Left cardiac atrium (tissue), 4 donors: Measurements from ENCODE around the gene DSG1. TPM values are rescaled to one million over a fixed set of nuclear protein-coding genes. Genes with fewer than 3 reads are reported as not detected.
"Not testable (repeated sequence)": the region's sequence is repeated elsewhere in the genome, so short reads cannot be mapped to it uniquely, and the experiment has no call there.

Source experiments
- ATAC-seq, 2 donors: fragments of 200-7000 bp; cut with Tn5 transposase; one replicate each; pipeline ENCODE4 v1.9.1; 2020; ENCODE audit warnings: mild to moderate bottlenecking in 2 of 2, moderate library complexity in 2 of 2
- DNase-seq: peaks from one replicate; pipeline ENCODE4 v3.0.0-alpha.2; 2020
- intact Hi-C, 2 donors: fragments of 100-400 bp; cut with DNase I; formaldehyde crosslinking; loops; one replicate each; pipeline versions ENCODE4 v1.14.1 to v1.15.1; 2022 to 2023
- total RNA-seq, 2 donors: library from RNA; stranded (reverse); fragmentation: NEBNext Ultra II Directional; extraction: Animal tissue kit (Norgen Biotek cat#: 25700); gene quantifications; one replicate each; pipeline ENCODE4 v1.2.1, GENCODE V29; 2021
- donor health status: DM: no; HTN: yes; CAD: no.
- donor health status: DM: no; HTN: yes; CAD: no; lungs with severe emphysema.
- donor health status: DM: yes; HTN: yes; CAD: no.
- donor health status: Dilated cardiomyopathy.

The DSG1 gene
- total RNA-seq, 2 donors from 2014 or later: 2.0 to 3.6 TPM

GRCh38 chr18:31325051-31325450 lies 7.1 kb downstream of the DSG1 start:
- ATAC-seq: peak; percentile 76 to 95
- intact Hi-C loops: no loop called here
- DNase-seq: peak; percentile 27

- DNase-seq (no peak), ATAC-seq (no peak)
- intact Hi-C loops: no loop called here
Measured at GRCh38 chr18:31329787-31330438, 12.0 kb downstream of the DSG1 start.

DNA sequence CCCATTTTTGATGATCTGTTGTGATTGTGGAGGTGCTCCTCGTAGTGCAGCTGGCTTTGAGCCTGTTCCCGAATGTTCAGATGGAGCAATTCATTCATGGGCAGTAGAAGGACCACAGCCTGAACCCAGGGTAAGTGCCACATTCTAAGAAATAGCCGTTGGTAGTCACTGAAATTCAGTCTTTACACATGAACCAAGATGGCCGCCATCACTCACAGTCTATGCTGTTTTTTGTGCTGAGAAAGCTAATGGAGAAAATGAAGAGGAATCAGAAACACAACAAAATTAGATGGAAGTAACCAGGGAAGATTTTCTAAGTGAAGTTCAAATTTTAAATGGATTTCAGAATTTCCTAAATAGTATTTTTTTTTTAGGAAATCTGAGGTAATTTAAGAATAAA lies 25.5 kb downstream of the DSG1 start:
- ATAC-seq (no peak), DNase-seq (no peak)
- intact Hi-C loops: no loop called here

GRCh38 chr18:31353336-31353735 lies 35.4 kb downstream of the DSG1 start:
- intact Hi-C loops, DNase-seq, ATAC-seq: not testable (repeated sequence)

DNA sequence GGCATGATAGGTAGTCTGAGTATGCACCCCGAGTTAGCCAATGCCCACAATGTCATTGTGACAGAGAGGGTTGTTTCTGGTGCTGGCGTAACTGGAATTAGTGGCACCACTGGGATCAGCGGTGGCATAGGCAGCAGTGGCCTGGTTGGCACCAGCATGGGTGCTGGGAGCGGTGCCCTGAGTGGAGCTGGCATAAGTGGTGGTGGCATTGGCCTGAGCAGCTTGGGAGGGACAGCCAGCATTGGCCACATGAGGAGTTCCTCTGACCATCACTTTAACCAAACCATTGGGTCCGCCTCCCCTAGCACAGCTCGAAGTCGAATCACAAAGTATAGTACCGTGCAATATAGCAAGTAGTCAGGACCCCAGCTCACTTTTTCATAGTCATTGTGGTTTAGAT lies 37.0 kb downstream of the DSG1 start:
- DNase-seq (no peak), ATAC-seq (no peak)
- intact Hi-C loops: no loop called here

- ATAC-seq: no peak
- no peak for DNase-seq
- intact Hi-C loops: no loop called here
Measured at GRCh38 chr18:31356025-31356424, 38.1 kb downstream of the DSG1 start.

DNA sequence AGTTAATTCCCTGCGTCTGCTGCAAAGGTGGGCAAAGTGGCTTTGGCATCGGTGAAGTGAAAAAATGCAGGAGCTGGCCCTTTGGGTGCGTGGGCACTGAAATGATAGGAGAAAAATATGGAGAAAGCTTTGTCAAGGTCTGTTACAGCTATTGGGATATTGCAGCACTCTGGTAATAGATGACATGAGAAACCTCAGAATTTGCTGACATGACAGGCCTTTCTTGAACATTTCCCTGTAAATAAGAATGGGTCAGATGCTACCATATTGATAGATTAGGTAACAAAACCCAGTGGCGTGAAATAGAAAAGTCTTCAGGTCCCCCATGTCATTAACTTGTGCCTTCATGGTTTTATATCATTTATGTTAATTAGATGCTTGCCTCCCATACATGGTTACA lies 46.2 kb downstream of the DSG1 start:
- DNase-seq (no peak), ATAC-seq (no peak)
- intact Hi-C loops: no loop called here

DNA sequence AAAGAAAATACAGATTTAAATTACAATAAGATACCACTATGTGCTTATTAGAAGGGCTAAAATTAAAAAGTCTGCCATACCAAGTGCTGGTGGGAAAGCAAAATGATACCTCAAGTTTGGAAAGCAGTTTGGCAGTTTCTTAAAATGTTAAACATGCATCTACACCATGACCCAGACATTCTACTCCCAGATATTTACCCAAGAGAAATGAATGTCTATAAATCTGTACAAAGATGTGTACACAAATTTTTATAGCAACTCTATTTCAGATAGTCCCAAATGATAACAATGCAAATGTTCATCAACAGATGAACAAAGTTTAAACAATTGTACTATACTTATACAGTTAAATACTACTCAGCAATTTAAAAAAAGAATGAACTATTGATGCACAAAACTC lies 51.5 kb downstream of the DSG1 start:
- intact Hi-C loops: no loop called here
- DNase-seq (no peak), ATAC-seq (no peak)

DNA sequence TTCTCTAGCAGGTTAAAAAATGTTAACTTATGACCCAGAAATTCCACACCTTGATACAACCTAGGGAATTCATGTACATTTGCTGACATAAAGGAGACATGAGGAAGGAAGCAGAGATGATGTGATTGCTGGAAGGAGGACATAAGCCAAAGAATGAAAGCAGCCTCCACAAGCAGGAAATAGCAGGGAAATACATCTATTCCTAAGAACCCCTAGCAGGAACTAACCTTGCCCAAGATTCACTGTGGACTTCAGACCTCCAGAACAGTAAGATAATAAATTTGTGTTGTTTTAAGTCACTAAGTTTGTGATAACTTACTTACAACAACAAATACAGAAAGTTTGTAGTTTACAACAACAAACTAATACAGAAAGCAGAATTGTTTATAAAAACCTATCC lies 54.0 kb downstream of the DSG1 start:
- DNase-seq (no peak), ATAC-seq (no peak)
- intact Hi-C loops: no loop called here

- DNase-seq (no peak), ATAC-seq (no peak)
- intact Hi-C loops: no loop called here
Measured at GRCh38 chr18:31373641-31374040, 55.7 kb downstream of the DSG1 start.

DNA sequence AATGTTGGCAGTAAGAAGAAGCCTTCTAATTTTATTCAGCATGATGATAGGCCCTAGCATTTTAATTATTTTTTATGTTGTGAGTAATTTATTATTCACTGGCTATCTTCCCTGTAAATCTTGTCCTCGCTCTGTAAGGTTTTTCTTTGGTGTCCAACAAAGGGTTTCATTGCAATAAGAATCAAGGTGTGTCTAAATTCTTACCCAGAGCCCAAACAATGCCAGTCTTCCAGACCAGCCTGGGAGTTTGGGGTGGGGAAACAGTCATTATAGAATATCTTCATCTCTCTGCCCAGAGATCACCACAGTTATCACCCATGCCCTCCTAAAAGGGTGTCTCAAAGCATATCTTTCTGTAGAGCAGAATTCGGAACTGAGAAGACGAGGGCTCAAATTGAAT lies 58.5 kb downstream of the DSG1 start, which contains the start of gene DSG4:
Gene DSG4, plus strand, starts transcription at position 301 of the 400 bp plus-strand sequence. CDS start 135 bp downstream, outside the sequence.
- no peak for DNase-seq
- no peak for ATAC-seq
- intact Hi-C loops: no loop called here

DNA sequence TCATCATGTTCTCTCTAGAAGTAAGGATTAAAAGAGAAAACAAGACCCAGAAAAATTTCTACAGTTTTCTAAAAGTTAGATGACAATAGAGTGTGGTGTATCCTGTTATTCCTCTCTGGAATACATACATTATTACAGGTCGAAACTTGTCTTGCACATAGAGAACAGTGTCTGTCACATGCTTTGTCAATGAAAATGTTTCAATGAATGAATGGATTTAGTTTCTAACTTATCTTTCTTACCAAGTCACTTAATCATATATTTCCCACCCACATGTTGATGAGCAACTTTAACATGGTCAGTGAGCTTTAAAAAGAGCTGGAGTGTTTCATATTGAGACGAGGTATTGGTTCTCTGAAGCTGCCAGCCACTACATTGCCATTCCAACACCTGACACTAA lies 63.0 kb downstream of the DSG1 start:
- intact Hi-C loops: no loop called here
- DNase-seq (no peak), ATAC-seq (no peak)

- DNase-seq (no peak), ATAC-seq (no peak)
- intact Hi-C loops: no loop called here
Measured at GRCh38 chr18:31382107-31382506, 64.1 kb downstream of the DSG1 start.

DNA sequence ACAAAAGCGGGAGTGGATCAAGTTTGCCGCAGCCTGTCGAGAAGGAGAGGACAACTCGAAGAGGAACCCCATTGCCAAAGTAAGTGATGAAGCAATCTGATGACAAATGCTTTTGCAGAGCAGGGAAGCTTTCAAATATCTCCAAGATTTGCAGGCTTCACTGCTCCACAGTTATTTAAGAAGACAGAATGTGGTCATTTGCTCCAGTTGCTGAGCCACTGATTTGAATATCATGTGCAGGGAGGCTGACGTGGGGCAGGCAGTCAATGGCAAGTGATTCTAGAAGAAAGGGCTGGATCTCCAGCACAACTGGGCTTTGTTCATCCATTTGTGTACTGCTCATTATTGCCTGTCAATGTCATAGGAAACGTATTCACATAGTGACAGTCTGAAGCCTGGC lies 68.8 kb downstream of the DSG1 start:
- intact Hi-C loops: no loop called here
- ATAC-seq: no peak
- DNase-seq: no peak

GRCh38 chr18:31393286-31393685 lies 75.3 kb downstream of the DSG1 start:
- DNase-seq (no peak), ATAC-seq (no peak)
- intact Hi-C loops: no loop called here

- intact Hi-C loops: no loop called here
- DNase-seq (no peak), ATAC-seq (peak; percentile 19 to 50)
Measured at GRCh38 chr18:31396796-31397612, 79.0 kb downstream of the DSG1 start.

- DNase-seq (no peak), ATAC-seq (peak in 1 of 2 donors; percentile 35)
- intact Hi-C loops: no loop called here
Measured at GRCh38 chr18:31398191-31398590, 80.2 kb downstream of the DSG1 start.

DNA sequence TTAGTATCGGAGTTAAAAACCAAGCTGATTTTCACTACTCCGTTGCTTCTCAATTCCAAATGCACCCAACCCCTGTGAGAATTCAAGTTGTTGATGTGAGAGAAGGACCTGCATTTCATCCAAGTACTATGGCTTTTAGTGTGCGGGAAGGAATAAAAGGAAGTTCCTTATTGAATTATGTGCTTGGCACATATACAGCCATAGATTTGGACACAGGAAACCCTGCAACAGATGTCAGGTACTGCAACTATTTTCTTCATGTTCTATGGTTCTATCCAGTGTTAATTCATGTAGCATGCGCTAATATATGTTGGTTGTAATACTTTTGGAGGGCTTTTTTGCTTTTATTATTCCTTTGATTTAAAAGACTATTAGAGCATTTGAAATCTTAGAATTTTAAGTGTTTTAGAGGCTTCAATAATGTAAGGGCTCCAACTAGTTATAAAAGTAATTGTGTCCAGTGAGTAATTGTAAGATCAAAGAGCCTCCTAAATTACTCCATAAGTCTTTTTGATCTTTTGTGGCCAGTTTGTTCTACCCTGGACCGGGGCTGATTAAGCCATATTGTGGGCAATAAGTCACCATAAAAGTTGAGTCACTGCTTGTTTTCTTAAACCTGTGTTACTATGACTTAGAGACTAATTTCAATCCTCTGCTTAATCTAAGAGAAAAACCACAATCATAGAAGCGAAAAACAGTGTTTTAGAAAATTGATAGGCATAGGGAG lies 81.5 kb downstream of the DSG1 start:
- intact Hi-C loops: no loop called here
- ATAC-seq (peak in 1 of 2 donors; percentile 38), DNase-seq (no peak)

- no peak for DNase-seq
- intact Hi-C loops: no loop called here
- ATAC-seq: no peak
Measured at GRCh38 chr18:31401156-31402025, 83.4 kb downstream of the DSG1 start.
